Fibroblast of mammary gland (primary cell): ENCODE measurements around the gene TMEM120A.
"Not testable (repeated sequence)": the region's sequence is repeated elsewhere in the genome, so short reads cannot be mapped to it uniquely, and the experiment has no call there.

Source experiments
- DNase-seq: peaks from one replicate; pipeline ENCODE4 v3.0.0-alpha.2; 2010; ENCODE audit warnings: low read depth
- H3K4me3 ChIP-seq: 2 replicates; pipeline ENCODE4 v1.5.1; 2011; ENCODE audit warnings: low read depth, mild to moderate bottlenecking, low read length, moderate library complexity; ENCODE audit not compliant: control insufficient read depth
- CTCF ChIP-seq: conservative IDR thresholded peaks from 2 replicates; pipeline ENCODE4 v1.5.1; 2011; ENCODE audit warnings: low read depth, low read length, inconsistent platforms; ENCODE audit not compliant: control insufficient read depth, insufficient read depth

TMEM120A gene

GRCh38 chr7:76020031-76020714, 25.8 kb upstream of the TMEM120A start:
- H3K4me3 ChIP-seq: no peak overlapping the region
- DNase-seq: peak; percentile 66
- peak; percentile 91 for TF ChIP-seq CTCF

GRCh38 chr7:76018520-76018919, 24.1 kb upstream of the TMEM120A start:
- not testable (repeated sequence) for H3K4me3 ChIP-seq, DNase-seq

- TF ChIP-seq CTCF: no peak
- H3K4me3 ChIP-seq: no peak overlapping the region
- no peak for DNase-seq
Measured at GRCh38 chr7:76016191-76016947, 22.0 kb upstream of the TMEM120A start.

- no peak for TF ChIP-seq CTCF
- no peak overlapping the region for H3K4me3 ChIP-seq
- peak; percentile 71 for DNase-seq
Measured at GRCh38 chr7:76011442-76011861, 17.1 kb upstream of the TMEM120A start.

- TF ChIP-seq CTCF: no peak
- DNase-seq: no peak
- H3K4me3 ChIP-seq: no peak overlapping the region
Measured at GRCh38 chr7:76009672-76010600, 15.5 kb upstream of the TMEM120A start.

GRCh38 chr7:76008156-76008687, 13.8 kb upstream of the TMEM120A start:
- no peak overlapping the region for H3K4me3 ChIP-seq
- DNase-seq: no peak
- no peak for TF ChIP-seq CTCF

- H3K4me3 ChIP-seq, DNase-seq: not testable (repeated sequence)
Measured at GRCh38 chr7:76005004-76005403, 10.6 kb upstream of the TMEM120A start.
